Liver (tissue), 9 donors: ENCODE results near the gene LASP1. TPM values are rescaled to one million over a fixed set of nuclear protein-coding genes. Genes with fewer than 3 reads are reported as not detected.
"Not testable (repeated sequence)": the region's sequence is repeated elsewhere in the genome, so short reads cannot be mapped to it uniquely, and the experiment has no call there.

Experiments
- DNase-seq: peaks from one replicate; pipeline ENCODE4 v3.0.0-alpha.2; 2017; ENCODE audit warnings: low spot score
- H3K27ac ChIP-seq, 2 donors: one replicate each; pipeline ENCODE4 v1.7.0; 2013; ENCODE audit warnings: inconsistent platforms in 2 of 2, low read length in 2 of 2, control low read depth in 1 of 2, low read depth in 1 of 2, mild to moderate bottlenecking in 1 of 2
- H3K27me3 ChIP-seq, 4 donors: one replicate each; pipeline versions ENCODE4 v1.6.1 to v1.7.0; 2013; ENCODE audit warnings: low read length in 3 of 4, inconsistent platforms in 1 of 4, mild to moderate bottlenecking in 1 of 4, moderate library complexity in 1 of 4; ENCODE audit not compliant: control insufficient read depth in 4 of 4, insufficient read depth in 4 of 4
- H3K36me3 ChIP-seq, 4 donors: one replicate each; pipeline versions ENCODE4 v1.6.1 to v1.7.0; 2013; ENCODE audit warnings: low read length in 3 of 4, mild to moderate bottlenecking in 3 of 4, low read depth in 1 of 4, moderate library complexity in 1 of 4; ENCODE audit not compliant: control insufficient read depth in 4 of 4, insufficient read depth in 3 of 4
- H3K4me1 ChIP-seq, 4 donors: one replicate each; pipeline versions ENCODE4 v1.6.1 to v1.7.0; 2013; ENCODE audit warnings: low read length in 3 of 4, mild to moderate bottlenecking in 3 of 4, moderate library complexity in 1 of 4; ENCODE audit not compliant: control insufficient read depth in 4 of 4, insufficient read depth in 4 of 4
- H3K4me3 ChIP-seq, 3 donors: one replicate each; pipeline versions ENCODE4 v1.6.1 to v1.7.0; 2013; ENCODE audit warnings: low read length in 3 of 3, control low read depth in 1 of 3, low read depth in 1 of 3, mild to moderate bottlenecking in 1 of 3
- H3K9ac ChIP-seq, 2 donors: one replicate each; pipeline ENCODE4 v1.7.0; 2013; ENCODE audit warnings: low read length in 2 of 2, mild to moderate bottlenecking in 2 of 2, moderate library complexity in 2 of 2, control low read depth in 1 of 2, low read depth in 1 of 2
- H3K9me3 ChIP-seq, 4 donors: one replicate each; pipeline versions ENCODE4 v1.6.1 to v1.7.0; 2013; ENCODE audit warnings: low read length in 3 of 4; ENCODE audit not compliant: control insufficient read depth in 4 of 4
- FOXA2 ChIP-seq: IDR thresholded peaks from 2 replicates; pipeline ENCODE4 v1.6.1; 2016; ENCODE audit warnings: antibody characterized with exemption
- GABPA ChIP-seq, 2 donors: IDR thresholded peaks in 1 of 2; conservative IDR thresholded peaks in 1 of 2; 2 replicates each; pipeline ENCODE4 v1.6.1; 2016; ENCODE audit warnings: antibody characterized with exemption in 2 of 2, mild to moderate bottlenecking in 1 of 2, moderate library complexity in 1 of 2
- HNF4A ChIP-seq, 2 donors: conservative IDR thresholded peaks; 2 replicates each; pipeline ENCODE4 v1.6.1; 2016; ENCODE audit warnings: antibody characterized with exemption in 2 of 2, mild to moderate bottlenecking in 2 of 2
- JUND ChIP-seq, 2 donors: IDR thresholded peaks; 2 replicates each; pipeline ENCODE4 v1.6.1; 2016; ENCODE audit warnings: antibody characterized with exemption in 2 of 2
- NR2F2 ChIP-seq: IDR thresholded peaks from 2 replicates; pipeline ENCODE4 v1.6.1; 2016; ENCODE audit warnings: antibody characterized with exemption
- RXRA ChIP-seq, 2 donors: IDR thresholded peaks; 2 replicates each; pipeline ENCODE4 v1.6.1; 2017 to 2018; ENCODE audit warnings: antibody characterized with exemption in 2 of 2, mild to moderate bottlenecking in 1 of 2
- SP1 ChIP-seq: IDR thresholded peaks from 2 replicates; pipeline ENCODE4 v1.6.1; 2018; ENCODE audit warnings: antibody characterized with exemption, mild to moderate bottlenecking
- TAF1 ChIP-seq: conservative IDR thresholded peaks from 2 replicates; pipeline ENCODE4 v1.6.1; 2016; ENCODE audit warnings: antibody characterized with exemption, mild to moderate bottlenecking
- YY1 ChIP-seq: IDR thresholded peaks from 2 replicates; pipeline ENCODE4 v1.6.1; 2016; ENCODE audit warnings: antibody characterized with exemption, mild to moderate bottlenecking
- WGBS: extraction: QIAGEN DNeasy Blood & Tissue Kit; methylation state at CpG from one replicate; pipeline ENCODE4 v1.1.7; 2013; 5-methylcytosine and 5-hydroxymethylcytosine counted together
- polyA plus RNA-seq, 2 donors: library from polyadenylated mRNA; stranded (reverse) in 1 of 2; unstranded in 1 of 2; fragments of 200-250 nt in 1 of 2; fragments of >200 nt in 1 of 2; fragmentation: Nextera tagmentation in 1 of 2; extraction: Ambion mirVana in 1 of 2; gene quantifications; one replicate each; pipeline versions ENCODE4 v1.2.1 to v1.2.3, GENCODE V29; 2013 to 2015
- total RNA-seq, 2 donors: library from RNA; depleted of rRNA; stranded (reverse); fragments of >200 nt; gene quantifications; one replicate each; pipeline ENCODE4 v1.2.3, GENCODE V29; 2014
- TF ChIP-seq, protein P1 (sequence below): IDR thresholded peaks from 2 replicates; pipeline ENCODE4 v1.6.1; 2016; ENCODE audit warnings: antibody characterized with exemption
- TF ChIP-seq, protein P2 (sequence below): fragments of 150-350 bp; IDR thresholded peaks from 2 replicates; pipeline ENCODE4 v1.5.1; 2017; ENCODE audit warnings: improper control_type of control experiment, low read depth, low read length; ENCODE audit not compliant: missing input control
- TF ChIP-seq, protein P3 (sequence below): IDR thresholded peaks from 2 replicates; pipeline ENCODE4 v1.6.1; 2016; ENCODE audit warnings: antibody characterized with exemption, mild to moderate bottlenecking
- donor health status: healthy.
- donor health status: healthy.
- donor health status: healthy.
- donor health status: healthy.
- donor health status: healthy.

LASP1 gene
- total and polyA plus RNA-seq, 4 donors: 18.2 to 77.7 (median 68.4) TPM

DNA sequence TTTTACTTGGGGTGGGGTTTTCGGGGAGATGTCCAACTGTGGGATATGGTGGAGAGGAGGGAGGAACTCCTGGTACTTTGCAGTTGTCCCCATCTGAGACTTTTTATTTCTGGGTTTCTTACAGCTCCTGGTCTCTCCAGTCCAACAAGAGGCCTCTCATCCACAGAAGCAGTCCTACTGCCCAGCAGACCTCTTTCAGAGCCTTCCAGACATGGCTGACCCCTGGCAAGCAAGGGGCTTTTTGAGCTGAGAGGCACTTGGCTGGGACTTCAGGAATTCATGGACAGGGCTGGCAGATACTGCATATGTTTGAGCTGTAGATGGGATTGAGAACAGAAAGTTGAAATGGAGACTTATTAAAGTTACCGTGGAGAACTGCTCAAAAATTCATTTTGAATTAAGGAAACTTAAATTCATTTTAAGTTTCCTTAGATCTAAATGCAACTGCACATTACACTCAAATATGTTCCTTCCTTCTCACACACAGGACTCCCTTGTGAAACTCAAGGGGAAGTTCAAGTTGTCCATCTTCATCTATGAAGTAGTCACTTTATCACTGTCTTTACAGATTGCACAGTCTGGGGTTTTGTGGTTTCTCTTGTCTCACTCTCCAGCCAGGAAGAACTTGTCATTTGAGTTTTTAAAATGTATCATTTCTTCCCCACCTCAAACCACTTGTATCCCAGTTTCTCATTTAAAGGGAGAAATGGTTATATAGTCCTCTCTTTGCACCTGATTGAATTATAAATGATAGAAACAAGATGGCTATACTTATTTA lies 56.6 kb downstream of the LASP1 start:
- no peak for DNase-seq
- H3K9ac ChIP-seq: no peak overlapping the region
- no peaks in the 10 kb centered on the region for H3K9me3 ChIP-seq
- H3K36me3 ChIP-seq: no peaks in the 10 kb centered on the region
- TF ChIP-seq, protein P1, sequence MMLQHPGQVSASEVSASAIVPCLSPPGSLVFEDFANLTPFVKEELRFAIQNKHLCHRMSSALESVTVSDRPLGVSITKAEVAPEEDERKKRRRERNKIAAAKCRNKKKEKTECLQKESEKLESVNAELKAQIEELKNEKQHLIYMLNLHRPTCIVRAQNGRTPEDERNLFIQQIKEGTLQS: no peak
- TF ChIP-seq, protein P2, sequence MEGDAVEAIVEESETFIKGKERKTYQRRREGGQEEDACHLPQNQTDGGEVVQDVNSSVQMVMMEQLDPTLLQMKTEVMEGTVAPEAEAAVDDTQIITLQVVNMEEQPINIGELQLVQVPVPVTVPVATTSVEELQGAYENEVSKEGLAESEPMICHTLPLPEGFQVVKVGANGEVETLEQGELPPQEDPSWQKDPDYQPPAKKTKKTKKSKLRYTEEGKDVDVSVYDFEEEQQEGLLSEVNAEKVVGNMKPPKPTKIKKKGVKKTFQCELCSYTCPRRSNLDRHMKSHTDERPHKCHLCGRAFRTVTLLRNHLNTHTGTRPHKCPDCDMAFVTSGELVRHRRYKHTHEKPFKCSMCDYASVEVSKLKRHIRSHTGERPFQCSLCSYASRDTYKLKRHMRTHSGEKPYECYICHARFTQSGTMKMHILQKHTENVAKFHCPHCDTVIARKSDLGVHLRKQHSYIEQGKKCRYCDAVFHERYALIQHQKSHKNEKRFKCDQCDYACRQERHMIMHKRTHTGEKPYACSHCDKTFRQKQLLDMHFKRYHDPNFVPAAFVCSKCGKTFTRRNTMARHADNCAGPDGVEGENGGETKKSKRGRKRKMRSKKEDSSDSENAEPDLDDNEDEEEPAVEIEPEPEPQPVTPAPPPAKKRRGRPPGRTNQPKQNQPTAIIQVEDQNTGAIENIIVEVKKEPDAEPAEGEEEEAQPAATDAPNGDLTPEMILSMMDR: no peak
- no peak for TF ChIP-seq JUND (IDR thresholded peaks at IDR 0.05)
- no peak for TF ChIP-seq FOXA2
- no peak for TF ChIP-seq HNF4A (conservative IDR thresholded peaks at IDR 0.05)
- no peak for TF ChIP-seq RXRA (IDR thresholded peaks at IDR 0.05)
- no peak overlapping the region for H3K27ac ChIP-seq
- H3K4me3 ChIP-seq: no peak overlapping the region
- H3K27me3 ChIP-seq: no peaks in the 10 kb centered on the region
- peaks cover 0 to 2% (median 0%) of the 10 kb centered on the region in 4 donors for H3K4me1 ChIP-seq
- WGBS: 85% methylated on average over 2 of the region's 2 CpGs

DNA sequence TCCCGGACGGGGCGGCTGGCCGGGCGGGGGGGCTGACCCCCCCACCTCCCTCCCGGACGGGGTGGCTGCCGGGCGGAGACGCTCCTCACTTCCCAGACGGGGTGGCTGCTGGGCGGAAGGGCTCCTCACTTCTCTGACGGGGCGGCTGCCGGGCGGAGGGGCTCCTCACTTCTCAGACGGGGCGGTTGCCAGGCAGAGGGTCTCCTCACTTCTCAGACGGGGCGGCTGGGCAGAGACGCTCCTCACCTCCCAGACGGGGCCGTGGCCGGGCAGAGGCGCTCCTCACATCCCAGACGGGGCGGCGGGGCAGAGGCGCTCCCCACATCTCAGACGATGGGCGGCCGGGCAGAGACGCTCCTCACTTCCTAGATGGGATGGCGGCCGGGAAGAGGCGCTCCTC lies 60.9 kb downstream of the LASP1 start:
- not testable (repeated sequence) for H3K27ac ChIP-seq, DNase-seq, H3K9ac ChIP-seq, H3K27me3 ChIP-seq, H3K9me3 ChIP-seq, H3K36me3 ChIP-seq, H3K4me1 ChIP-seq, H3K4me3 ChIP-seq
- 97% methylated on average over 27 of the region's 36 CpGs for WGBS

DNA sequence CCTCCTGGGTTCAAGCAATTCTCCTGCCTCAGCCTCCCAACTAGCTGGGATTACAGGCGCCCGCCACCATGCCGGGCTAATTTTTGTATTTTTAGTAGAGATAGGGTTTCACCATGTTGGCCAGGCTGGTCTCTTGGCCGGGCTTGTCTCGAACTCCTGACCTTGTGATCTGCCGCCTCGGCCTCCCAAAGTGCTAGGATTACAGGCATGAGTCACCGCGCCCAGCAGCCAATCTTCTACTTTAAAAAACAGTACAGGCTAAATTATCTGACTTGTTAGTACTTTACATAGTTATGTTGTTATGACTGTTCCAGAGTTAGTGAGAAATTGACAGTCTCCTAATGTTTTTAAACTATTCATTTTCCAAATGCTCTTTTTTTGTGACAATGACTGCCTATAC lies 64.1 kb downstream of the LASP1 start:
- 87% methylated on average over 9 of the region's 9 CpGs for WGBS
- DNase-seq, H3K27ac ChIP-seq: not testable (repeated sequence)

DNA sequence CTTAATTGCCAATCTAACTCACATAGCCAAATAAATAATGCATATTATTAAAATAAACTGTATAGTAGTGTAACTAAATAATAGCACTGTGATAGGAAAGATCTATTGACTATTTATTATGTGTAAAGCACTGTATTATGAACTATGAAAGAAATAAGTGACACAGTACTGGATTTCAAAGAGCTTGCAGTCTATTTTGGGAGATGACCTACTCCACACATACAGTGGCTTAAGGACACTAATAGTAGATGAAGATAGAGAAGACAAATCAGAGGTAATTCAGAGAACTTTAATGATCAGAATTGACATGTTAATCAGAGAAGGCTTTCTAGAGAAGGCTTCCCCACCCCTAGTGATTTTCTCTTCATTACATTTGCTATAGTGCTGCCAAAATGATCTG lies 70.1 kb downstream of the LASP1 start:
- no peak overlapping the region for H3K27ac ChIP-seq
- no peaks in the 10 kb centered on the region for H3K4me1 ChIP-seq
- DNase-seq: no peak
- H3K9ac ChIP-seq: no peak overlapping the region
- no peaks in the 10 kb centered on the region for H3K27me3 ChIP-seq
- no peak for TF ChIP-seq YY1
- no peak for TF ChIP-seq FOXA2
- TF ChIP-seq RXRA (IDR thresholded peaks at IDR 0.05): no peak
- TF ChIP-seq, protein P2: no peak
- TF ChIP-seq JUND (IDR thresholded peaks at IDR 0.05): no peak
- TF ChIP-seq, protein P3, sequence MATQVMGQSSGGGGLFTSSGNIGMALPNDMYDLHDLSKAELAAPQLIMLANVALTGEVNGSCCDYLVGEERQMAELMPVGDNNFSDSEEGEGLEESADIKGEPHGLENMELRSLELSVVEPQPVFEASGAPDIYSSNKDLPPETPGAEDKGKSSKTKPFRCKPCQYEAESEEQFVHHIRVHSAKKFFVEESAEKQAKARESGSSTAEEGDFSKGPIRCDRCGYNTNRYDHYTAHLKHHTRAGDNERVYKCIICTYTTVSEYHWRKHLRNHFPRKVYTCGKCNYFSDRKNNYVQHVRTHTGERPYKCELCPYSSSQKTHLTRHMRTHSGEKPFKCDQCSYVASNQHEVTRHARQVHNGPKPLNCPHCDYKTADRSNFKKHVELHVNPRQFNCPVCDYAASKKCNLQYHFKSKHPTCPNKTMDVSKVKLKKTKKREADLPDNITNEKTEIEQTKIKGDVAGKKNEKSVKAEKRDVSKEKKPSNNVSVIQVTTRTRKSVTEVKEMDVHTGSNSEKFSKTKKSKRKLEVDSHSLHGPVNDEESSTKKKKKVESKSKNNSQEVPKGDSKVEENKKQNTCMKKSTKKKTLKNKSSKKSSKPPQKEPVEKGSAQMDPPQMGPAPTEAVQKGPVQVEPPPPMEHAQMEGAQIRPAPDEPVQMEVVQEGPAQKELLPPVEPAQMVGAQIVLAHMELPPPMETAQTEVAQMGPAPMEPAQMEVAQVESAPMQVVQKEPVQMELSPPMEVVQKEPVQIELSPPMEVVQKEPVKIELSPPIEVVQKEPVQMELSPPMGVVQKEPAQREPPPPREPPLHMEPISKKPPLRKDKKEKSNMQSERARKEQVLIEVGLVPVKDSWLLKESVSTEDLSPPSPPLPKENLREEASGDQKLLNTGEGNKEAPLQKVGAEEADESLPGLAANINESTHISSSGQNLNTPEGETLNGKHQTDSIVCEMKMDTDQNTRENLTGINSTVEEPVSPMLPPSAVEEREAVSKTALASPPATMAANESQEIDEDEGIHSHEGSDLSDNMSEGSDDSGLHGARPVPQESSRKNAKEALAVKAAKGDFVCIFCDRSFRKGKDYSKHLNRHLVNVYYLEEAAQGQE: no peak
- no peak for TF ChIP-seq SP1
- no peak for TF ChIP-seq TAF1
- TF ChIP-seq HNF4A (conservative IDR thresholded peaks at IDR 0.05): no peak
- TF ChIP-seq NR2F2: no peak
- TF ChIP-seq, protein P1: no peak
- no peak for TF ChIP-seq GABPA (IDR thresholded peaks at IDR 0.05 in 1 of 2, conservative IDR thresholded peaks at IDR 0.05 in 1 of 2)
- no peaks in the 10 kb centered on the region for H3K9me3 ChIP-seq
- H3K4me3 ChIP-seq: no peak overlapping the region
- no peaks in the 10 kb centered on the region for H3K36me3 ChIP-seq

More for the DNA sequence above, 64.1 kb downstream of the LASP1 start:
- H3K9ac ChIP-seq, H3K36me3 ChIP-seq, H3K27me3 ChIP-seq, H3K9me3 ChIP-seq, H3K4me1 ChIP-seq, H3K4me3 ChIP-seq: not testable (repeated sequence)
